SK-N-SH treated with all-trans-retinoic acid at 6 μM for 48 hours (cell line): ENCODE data around the gene POLG2.
"Not testable (repeated sequence)": the region's sequence is repeated elsewhere in the genome, so short reads cannot be mapped to it uniquely, and the experiment has no call there.

Experiments used
- ARNTL ChIP-seq: fragments of 450-650 bp; formaldehyde crosslinking; IDR thresholded peaks from 2 replicates; pipeline ENCODE4 v1.5.0; 2020; ENCODE audit warnings: low read depth, mild to moderate bottlenecking, moderate library complexity, borderline replicate concordance
- ESRRG ChIP-seq: fragments of 250-450 bp; sonication (Bioruptor Pico); IDR thresholded peaks from 2 replicates; pipeline ENCODE4 v1.6.1; 2021; ENCODE audit warnings: mild to moderate bottlenecking
- GLIS3 ChIP-seq: fragments of 250-450 bp; sonication (Bioruptor Pico); IDR thresholded peaks from 2 replicates; pipeline ENCODE4 v1.5.0; 2020; ENCODE audit warnings: mild to moderate bottlenecking, moderate library complexity
- ISL1 ChIP-seq: fragments of 250-450 bp; sonication (Bioruptor Pico); IDR thresholded peaks from 2 replicates; pipeline ENCODE4 v2.1.2; 2022; ENCODE audit warnings: mild to moderate bottlenecking, moderate library complexity
- TCF4 ChIP-seq: fragments of 250-450 bp; sonication (Bioruptor Pico); IDR thresholded peaks from 2 replicates; pipeline ENCODE4 v1.8.0; 2021; ENCODE audit warnings: mild to moderate bottlenecking, moderate library complexity, borderline replicate concordance
- ZFP3 ChIP-seq: fragments of 250-450 bp; sonication (Bioruptor Pico); IDR thresholded peaks from 2 replicates; pipeline ENCODE4 v1.5.0; 2020; ENCODE audit warnings: mild to moderate bottlenecking, moderate library complexity
- TF ChIP-seq, protein P1 (sequence below): fragments of 250-450 bp; sonication (Bioruptor Pico); IDR thresholded peaks from 2 replicates; pipeline ENCODE4 v1.5.1; 2021; ENCODE audit warnings: mild to moderate bottlenecking, moderate library complexity
- TF ChIP-seq, protein P2 (sequence below): fragments of 250-450 bp; sonication (Bioruptor Pico); IDR thresholded peaks from 2 replicates; pipeline ENCODE4 v1.5.1; 2020; ENCODE audit warnings: low read depth, mild to moderate bottlenecking, moderate library complexity

DNA sequence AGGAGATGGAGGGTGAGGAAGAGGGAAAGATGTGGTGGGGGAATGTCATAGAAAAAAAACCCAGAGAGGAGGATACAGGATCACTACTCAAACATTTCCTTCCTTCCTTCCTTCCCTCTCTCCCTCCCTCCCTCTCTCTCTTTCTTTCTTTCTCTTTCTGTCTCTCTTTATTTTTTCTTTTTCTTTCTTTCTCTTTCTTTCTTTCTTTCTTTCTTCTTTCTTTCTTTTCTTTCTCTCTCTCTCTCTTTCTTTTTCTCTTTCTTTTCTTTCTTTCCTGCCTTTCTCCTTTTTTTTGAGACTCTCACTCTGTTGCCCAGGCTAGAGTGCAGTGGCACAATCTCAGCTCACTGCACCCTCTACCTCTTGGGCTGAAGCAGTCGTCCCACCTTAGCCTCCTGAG, 30.0 kb downstream of the POLG2 start:
- not testable (repeated sequence) for TF ChIP-seq GLIS3; ESRRG (CRISPR knock-in tag); ARNTL; TCF4 (CRISPR knock-in tag); ZFP3; ISL1 (CRISPR knock-in tag)
- TF ChIP-seq, protein P1, sequence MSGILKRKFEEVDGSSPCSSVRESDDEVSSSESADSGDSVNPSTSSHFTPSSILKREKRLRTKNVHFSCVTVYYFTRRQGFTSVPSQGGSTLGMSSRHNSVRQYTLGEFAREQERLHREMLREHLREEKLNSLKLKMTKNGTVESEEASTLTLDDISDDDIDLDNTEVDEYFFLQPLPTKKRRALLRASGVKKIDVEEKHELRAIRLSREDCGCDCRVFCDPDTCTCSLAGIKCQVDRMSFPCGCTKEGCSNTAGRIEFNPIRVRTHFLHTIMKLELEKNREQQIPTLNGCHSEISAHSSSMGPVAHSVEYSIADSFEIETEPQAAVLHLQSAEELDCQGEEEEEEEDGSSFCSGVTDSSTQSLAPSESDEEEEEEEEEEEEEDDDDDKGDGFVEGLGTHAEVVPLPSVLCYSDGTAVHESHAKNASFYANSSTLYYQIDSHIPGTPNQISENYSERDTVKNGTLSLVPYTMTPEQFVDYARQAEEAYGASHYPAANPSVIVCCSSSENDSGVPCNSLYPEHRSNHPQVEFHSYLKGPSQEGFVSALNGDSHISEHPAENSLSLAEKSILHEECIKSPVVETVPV (CRISPR knock-in tag) = not testable (repeated sequence)
- TF ChIP-seq, protein P2, sequence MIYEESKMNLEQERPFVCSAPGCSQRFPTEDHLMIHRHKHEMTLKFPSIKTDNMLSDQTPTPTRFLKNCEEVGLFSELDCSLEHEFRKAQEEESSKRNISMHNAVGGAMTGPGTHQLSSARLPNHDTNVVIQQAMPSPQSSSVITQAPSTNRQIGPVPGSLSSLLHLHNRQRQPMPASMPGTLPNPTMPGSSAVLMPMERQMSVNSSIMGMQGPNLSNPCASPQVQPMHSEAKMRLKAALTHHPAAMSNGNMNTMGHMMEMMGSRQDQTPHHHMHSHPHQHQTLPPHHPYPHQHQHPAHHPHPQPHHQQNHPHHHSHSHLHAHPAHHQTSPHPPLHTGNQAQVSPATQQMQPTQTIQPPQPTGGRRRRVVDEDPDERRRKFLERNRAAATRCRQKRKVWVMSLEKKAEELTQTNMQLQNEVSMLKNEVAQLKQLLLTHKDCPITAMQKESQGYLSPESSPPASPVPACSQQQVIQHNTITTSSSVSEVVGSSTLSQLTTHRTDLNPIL (CRISPR knock-in tag) = not testable (repeated sequence)
